GM21723 (cell line): Measurements from ENCODE around the gene PRDM8.

Experiments
- ATAC-seq: cut with Tn5 transposase; IDR thresholded peaks from one replicate; pipeline ENCODE4 v1.9.1; 2021; ENCODE audit warnings: mild to moderate bottlenecking, moderate library complexity; ENCODE audit not compliant: unreplicated experiment

Gene PRDM8

DNA sequence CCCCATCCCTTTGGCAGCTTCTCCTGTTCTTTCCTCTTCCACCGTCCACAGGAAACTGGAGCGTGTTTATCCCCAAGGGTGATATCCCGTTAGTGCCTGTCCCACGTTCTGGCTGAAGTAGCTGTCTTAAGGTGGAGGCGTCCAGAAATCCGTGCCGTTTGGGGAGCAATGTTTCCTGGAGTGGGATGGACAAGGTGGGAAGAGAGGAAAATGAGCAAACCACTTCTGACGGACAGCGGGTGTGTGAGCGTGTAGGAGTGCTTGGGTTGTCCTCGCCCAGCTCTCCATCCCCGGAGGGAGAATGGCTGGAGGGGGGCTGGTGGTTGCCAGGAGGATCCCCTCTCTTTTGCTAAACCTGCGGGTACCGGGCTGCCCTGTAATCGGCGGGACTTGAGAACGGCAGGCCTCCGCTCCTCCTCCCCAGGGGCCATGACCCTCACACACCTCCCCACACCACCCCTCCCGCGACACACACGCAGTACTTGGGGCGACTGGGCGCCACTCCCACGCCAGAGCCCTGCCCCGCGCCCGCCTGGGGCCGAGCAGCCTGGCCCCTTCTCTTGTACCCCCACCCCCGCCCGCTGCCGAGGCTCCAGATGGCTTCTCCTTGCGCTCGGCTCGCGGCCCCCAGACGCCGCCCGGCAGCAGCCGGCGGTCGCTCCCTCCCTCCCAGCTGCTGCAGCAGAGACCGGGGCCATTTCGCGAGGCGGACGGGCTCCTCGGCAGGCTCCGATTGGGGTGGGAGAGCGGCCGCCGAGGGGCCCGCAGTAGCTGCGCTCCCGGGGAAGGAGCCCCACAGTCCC lies 13.9 kb upstream of the PRDM8 start:
- ATAC-seq = no peak

DNA sequence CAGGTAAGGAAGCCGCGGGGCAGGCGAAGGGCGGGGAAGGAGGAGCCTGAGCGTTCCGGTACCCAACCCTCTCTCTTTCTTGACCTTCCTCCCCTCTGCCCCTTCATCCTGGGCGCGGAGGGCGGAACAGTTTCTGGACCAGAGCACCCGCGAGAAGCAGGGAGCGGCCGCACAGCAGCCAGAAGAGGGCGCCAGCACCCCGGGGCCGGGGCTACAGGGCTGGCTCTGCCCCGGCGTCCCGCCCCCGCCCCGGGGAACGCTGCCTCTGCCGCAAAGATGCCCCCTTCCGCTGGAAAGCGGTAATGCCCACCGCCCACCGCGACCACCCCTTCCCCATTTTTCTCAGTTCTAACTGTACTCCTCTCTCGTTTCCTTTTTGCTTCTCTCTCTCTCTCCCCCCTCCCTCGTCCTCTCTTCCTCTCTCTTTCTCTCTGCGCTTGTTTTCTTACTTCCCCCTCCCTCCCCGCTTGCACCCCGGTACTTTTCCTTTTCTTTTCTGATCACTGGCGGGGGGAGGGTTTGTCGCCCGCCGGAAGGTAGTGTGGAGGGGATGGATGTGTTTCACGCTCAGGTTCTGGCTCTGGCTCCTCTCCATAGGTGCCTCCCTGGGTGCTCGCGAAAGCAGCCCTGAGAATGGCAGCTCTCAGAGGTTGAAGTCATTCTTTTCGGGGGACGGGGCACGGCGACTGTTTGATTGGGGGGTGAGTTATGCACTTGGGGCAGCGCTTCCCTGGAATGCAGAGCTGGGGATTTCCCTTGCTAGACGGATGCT lies 13.1 kb upstream of the PRDM8 start:
- ATAC-seq = peak; percentile 97

DNA sequence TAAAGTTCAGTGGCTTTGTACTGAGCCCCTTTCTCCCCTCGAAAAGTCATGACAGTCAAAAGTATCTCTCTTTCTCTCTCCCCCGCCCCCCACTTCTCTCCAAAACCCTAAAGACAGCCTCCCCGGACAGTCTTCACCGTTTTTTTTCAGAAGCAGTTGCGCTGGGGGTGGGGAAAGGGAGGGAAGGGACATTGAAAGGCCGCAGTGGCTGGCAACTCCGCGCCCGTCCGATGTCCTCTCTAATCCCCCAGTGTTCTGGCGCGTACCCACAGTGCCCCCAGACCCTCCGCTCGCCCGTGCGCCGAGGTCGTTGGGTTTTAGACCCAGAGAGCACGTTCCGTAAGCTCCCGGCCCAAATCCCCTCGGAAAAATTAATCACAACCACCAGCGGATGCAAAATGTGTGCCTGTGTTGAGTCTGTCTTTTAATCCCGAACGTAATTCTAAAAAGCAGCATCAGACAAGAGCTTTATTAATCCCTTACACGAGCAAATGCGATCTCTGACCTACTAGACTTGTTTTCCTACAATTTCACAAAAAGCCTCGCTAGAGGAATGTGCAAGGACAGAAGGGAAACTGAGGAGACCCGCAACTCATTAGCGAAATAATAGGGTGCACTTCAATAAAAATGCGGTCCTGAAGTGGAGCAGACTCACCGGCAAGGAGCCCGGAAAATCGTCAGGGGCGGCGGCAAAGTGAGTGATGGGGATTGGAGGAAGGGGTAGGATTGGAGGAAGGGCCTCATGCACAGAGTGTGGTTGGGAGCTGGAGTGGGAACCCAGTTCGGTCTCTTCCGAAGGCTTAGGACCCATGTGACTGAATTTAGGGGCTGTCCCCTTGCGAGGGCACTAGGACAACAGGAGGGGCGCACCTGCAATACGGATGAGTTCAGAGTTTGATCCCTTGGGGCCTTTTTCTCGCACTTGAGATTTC lies 12.2 kb upstream of the PRDM8 start:
- no peak for ATAC-seq

DNA sequence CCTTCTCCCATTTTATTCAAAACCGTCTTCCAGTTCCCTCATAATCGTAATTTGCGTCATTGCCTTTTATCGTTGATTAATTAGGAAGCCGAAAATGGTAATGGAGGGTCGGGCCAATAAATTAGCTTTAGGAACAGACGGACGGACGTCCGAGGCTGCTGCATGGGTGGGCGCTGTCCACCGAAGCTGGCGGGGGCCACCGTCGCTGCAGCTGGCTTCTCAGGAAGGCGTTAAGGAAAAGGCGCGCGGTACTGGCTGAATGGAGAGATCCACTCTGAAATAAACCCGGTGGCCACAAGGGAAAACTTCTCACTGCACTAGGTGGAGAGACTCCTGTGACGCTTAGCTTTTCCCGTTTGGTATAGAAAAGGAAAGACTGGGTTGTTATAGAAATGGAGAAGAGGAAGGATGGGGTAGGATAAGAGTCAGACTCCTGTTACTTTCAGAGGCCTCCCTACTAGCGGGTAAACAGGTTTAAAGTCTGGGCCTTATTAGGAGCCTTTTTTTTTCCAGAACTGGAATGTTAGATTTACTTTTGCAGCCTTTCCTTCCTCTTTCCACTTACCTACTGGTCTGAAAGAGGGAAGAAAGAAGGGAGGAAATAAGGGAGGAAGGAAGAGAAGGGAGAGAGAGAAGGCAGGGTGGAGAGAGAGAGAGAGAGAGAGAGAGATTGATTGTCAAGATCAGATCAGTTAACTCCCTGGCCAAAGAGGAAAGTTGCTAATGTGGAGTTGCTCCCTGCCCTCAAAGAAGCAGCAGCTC lies 11.3 kb upstream of the PRDM8 start:
- no peak for ATAC-seq

DNA sequence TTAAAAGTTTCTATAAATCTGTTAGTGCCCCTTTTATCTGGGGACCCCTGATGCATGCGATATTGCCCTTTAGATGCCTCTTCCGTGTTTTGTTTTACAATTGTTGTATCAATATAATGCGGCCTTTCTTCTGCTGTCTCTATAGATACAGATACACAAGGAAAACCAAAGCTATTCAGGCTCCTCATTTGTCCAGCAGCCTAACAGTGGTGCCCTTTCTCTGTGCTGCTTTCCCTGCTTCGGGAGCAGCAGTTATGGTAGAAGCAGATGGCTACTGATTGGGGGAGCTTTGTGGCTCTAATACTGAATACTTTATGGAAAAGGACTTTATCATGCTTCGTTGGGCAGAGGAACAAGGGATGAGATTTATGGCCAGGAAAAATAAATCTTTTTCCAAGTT lies 10.6 kb upstream of the PRDM8 start:
- ATAC-seq = no peak

DNA sequence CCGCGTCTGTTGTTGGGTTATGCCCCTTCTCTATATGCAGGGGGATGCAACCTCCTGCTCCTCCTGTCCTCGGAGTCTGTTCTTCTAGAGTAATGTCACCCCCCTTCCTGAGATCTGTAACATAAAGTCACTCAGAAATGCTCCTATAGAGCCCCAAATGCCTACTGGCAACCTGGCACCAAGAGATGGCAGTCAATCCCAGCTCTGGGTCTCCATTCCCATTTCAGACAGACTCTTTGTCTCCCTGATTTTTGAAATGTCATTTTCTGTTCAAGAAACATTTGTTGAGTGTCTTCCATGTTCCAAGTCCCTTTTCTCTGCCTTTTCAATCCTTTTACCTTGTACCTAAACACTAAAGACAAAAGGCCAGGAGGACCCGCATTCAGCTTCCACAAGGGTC lies 9.6 kb upstream of the PRDM8 start:
- ATAC-seq = no peak

DNA sequence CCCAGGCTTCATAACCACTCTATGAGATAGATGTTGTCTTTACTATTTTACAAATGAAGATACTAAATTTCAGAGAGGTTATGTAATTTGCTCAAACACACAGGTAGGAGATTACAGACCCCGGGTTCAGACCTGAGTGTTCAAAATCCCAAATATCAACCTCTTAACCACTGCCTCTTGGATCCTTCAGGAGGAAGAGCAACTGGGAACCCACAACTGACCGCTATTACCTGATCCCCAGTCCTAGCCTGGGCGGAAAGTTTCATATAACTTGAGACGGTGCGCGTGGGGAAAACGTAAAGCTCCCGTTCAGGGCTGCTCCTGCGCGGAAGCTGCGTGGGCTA lies 8.9 kb upstream of the PRDM8 start:
- ATAC-seq = no peak

DNA sequence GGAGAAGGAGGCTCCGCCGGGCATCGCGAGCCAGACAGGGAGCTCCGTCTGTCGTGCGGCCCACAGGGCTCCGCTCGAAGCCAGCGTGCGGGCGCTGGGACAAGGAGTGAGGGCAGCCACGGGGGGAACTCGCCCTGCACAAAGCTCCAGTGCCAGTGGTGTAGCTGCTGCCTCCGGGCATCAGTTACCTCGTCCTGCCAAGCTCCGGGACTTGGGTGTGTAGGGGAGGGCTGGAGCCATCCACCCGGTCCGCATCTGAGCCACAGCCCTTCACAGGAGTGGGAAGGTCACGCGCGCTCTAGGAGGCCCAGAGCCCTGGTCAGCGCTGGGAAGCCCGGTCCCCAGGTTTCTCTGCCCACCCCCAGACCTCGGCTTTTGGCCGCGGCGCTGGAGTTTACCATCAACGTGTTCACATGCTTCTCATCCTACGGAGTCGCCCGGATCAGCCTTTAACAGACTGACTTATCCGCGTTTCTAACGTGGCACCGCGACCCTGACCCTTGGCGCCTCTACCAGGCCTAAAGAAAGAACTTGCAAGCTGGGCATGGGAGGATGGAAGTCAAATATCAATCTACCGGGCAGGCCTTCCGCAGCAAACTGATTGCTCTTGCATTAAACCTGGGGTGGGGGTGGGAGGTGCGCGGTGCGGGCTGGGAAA lies 8.4 kb upstream of the PRDM8 start:
- no peak for ATAC-seq

DNA sequence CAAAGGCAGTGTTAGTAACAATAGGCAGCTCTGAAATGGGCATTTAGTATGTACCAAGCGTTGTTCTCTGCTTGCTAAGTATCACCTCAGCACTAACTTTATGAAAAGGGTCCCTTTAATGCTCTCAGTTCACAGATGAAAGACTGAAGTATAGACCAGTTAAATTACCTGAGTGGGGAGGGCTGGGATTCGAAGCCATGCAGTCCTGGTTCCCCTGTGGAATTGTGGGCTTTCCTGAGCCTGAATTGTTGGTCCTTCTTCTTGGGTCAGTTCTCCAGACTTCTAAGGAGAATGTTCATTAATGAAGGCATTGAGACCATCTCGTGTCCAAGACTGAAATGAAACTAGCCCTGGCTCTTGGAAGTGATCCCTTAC lies 7.7 kb upstream of the PRDM8 start:
- ATAC-seq = no peak

DNA sequence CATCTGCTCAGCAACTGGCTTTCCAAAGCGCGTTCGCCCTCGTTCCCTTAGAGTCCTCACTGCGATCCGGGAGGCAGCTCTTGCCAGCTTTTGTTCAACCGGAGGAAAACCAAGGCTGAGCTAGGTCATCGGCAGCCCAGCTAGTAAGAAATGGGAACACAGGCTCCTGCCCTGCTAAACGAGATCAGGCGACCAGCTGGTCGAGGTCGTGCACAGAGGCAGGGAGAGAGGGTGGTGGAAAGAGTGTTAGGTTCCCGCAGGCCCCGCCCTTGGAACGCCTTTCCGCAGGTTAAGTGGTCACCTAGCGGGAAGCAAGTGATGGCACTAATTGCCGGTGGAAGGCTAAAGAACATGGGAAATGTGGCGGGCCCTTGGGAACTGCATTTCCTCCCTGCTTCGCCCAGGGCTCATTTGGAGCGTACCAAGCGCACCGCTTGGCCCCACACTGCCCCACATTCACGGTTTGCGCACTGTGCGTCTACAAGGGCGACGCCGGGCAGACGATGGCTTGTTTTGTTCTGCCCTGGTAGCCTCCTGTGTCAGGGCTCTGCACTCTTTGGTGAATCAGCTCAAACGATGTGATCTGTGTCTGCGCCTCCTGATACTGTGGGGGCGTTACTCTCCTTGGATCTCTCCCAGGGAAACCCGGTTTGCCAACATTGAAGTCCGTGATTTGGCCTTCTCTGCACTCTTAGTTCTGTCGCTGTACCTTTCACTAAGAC lies 7.2 kb upstream of the PRDM8 start:
- no peak for ATAC-seq

DNA sequence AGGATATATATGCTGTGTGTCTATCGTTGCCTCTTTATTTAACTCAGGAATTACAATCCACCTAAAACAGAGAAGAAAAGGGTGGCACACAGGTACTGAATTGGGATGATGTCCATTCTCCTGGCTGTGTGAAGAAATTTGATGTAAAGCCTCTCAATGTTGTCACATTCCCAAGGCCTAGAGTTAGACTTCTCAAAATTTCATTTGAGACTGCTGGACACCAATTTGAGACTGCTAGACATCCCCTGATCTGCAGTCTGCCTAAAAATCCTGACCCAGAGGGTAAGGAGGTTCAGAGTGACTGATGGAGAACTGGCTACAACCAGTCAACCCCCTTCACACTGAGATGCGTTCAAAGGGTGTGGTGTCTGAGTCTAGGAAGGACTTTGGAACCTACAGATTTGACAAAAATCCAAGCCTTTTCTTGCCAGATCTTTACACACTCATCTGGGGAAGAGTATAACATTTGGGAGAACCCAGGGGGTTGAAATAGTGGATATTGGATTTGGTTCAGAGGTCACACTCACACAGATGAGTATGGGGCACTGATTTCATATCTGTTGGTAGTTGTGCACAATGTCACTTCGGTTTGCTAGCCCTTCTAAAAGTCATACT lies 4.9 kb upstream of the PRDM8 start:
- ATAC-seq = no peak

DNA sequence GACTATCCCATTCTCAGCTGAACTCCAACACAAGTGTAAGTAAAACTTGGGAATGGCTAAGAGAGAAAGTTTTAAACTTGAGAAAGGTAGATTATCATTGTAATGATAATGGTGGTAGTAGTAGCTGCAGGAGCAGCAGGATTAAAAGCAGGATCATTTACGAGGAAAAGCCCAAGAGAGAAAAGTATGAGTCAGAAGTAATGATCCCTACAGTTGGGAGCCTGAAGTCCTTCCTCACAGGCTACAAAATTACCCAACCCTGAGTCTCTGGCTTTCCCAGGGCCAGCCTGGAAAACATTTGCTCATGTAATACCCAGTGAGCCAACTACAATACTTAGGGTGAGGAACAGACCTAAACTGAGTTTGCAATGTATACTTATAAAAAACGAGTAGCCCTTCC lies 4.4 kb upstream of the PRDM8 start:
- no peak for ATAC-seq

DNA sequence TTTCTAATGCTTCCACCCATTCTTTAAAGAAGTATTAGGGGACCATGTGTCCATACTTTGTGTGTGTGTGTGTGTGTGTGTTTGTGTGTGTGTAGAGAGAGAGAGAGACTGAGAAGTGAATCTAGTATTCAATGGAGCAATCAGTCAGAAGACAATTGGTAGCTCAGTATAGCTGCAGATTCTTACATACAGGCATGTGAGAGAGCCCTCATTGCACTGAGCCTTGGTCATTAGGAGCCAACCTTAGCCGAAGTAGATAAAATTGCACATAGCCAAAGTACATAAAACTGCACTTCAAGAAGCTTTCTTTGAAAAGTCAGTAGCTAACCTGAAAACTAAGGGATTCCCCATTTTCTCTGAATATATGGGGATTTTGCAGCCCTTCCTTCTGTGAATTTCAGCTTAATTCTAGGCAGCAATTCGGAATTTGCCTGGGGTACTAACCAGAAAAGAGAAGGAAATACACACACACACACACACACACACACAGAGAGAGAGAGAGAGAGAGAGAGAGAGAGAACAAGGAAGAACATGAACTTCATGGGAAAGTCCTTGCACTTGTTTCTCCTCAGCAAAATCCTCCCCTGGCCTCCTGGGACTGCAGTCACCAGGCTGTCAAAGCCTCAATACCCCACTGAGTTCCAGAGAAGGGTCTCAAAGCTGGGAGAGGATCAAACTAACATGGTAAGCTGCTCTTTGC lies 1.7 kb upstream of the PRDM8 start:
- no peak for ATAC-seq

DNA sequence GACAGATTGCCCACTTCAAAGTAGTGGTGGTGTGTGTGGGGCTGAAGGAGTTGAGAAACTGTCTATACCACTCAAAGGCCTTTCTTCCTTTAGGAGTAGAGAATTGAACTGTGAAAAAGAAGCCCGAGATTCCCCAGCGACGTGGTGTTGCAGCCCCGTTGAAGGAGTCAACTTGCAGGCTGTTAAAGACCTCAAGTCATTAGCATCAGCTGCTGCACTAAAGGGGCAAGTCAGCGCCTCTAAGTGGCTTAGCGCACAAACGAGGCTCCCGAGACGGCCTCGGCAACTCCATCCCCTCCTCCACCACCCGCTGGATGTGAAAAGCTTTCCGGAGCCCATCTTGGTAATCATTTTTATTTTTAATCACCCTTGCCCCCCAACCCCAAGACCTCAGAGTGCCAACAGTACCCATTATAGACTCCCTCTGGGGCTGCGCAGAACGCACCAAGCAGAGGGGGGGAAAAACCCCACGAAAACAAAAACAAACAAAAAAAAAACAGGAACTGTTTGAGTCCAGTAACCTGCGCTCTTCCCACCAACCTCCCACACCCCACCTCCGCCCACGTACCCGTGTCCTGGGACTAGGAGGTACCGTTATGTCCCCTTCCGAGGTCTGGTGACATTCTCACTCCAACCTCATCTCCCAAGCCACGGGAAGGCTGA lies 913 bp upstream of the PRDM8 start:
- no peak for ATAC-seq

DNA sequence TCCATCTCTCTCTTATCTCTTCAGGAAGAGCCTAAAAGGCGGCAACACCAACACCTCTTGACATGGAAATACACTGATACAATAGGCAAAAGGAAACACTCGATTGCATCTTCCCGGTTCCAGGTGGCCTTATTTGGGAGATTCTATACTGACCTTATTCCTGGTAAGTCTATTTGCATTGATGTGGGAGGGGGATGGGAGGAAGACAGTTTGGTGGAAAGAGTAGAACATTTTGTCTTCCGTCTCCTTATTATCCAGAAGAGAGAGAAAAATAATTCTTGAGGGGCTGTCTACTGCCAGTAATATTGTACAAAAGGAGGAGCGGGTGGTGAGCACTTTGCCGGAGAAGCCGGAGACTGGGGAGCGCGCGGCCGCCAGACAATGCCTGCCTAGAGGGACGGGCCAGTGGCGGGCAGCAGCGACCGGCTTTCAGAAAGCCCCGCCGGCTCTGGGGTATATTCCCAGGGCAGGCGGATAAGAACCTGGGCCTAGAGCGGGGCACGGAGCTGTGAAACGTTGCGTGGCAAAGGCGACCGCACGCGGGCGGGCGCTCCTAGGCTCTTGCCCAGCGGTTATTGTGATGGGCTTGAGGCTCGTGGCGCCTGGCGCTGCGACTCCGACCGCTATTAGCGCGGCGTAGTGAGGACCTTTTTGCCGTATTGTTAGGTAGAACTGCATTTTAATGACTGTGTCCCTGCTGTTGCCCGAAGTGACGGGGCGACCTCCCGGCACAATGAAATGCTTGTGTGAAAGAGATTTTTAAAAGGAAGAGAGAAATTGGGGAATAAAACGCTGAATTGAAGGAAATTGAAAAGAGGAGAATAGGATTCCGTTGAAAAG lies 518 bp downstream of the PRDM8 start:
- no peak for ATAC-seq

DNA sequence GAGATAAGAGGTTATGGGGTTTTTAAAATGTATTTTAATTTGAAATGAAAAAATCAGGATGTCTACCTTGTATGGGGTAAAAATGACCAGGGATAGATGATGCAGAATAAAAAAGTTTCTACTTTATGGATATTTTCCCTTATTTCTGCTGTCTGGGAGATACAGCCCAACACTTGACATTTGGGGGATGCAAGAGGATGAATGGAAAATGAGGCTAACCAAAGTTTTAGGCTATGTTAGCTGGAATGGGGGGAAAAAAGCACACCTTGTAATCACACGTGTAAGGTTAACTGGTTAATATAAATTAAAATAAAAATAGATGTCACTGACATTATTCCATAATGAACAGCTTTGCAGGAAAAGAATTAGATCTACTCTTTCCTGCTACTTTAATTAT lies 1.1 kb downstream of the PRDM8 start:
- ATAC-seq = no peak

DNA sequence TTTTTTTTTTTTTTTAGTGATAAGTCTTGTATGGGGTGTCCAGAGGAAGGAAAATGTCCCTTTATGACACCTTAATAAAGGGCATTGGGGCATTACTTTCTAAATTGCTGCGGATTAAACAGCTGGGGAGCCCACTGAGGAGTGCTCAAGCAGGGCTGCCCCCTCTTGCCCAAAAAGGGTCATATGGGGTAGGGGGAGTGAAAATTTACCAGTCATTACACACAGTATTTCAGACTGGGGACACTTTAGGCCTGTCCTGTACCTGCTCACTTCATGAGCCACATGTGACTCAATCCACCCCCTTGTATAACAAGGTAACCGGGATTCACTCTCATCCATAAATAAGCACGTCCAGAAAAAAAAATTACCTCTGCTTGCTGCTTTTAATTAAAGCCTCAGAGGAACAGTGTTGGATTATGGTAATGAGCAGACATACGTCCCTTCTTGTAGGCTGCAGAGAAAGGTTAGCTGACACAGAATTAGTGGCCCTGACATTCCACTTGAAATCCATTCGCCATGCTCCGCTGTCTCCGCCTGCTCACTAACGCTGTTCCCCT lies 1.8 kb downstream of the PRDM8 start:
- ATAC-seq = no peak
